AG08395 (cell line): ENCODE data around the gene PON1.
A peak's percentile ranks its signal among the peaks of the same experiment; 100 is the strongest.

ENCODE experiments used
- DNase-seq: peaks from one replicate; pipeline ENCODE4 v3.0.0; 2012; ENCODE audit warnings: mixed read lengths, low spot score

Gene PON1

DNA sequence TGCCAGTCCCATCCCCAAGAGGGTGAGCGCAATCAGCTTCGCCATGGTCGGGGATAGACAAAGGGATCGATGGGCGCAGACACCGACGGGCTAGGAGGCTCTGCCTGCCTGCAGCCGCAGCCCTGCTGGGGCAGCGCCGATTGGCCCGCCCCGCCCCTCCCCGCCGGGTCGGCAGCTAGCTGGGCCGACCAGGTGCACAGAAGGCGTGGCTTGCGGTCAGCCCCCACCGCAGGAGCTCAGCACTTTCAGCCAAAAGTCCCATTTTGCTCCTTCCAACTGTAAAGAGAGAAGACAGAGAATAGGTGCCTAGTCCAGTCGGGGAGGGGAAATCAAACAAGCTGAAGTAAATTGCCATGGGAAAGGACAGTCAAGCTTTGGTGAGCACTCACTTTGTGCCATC lies at the start of gene PON1:
PON1 (minus strand) TSS at position 102 of the 400 bp plus-strand sequence; CDS start at position 45, 57 bp downstream.
- no peak for DNase-seq

- no peak for DNase-seq
Measured at GRCh38 chr7:95373323-95373722, 49.0 kb upstream of the PON1 start.

GRCh38 chr7:95368235-95368634 lies 43.9 kb upstream of the PON1 start:
- DNase-seq: no peak

DNA sequence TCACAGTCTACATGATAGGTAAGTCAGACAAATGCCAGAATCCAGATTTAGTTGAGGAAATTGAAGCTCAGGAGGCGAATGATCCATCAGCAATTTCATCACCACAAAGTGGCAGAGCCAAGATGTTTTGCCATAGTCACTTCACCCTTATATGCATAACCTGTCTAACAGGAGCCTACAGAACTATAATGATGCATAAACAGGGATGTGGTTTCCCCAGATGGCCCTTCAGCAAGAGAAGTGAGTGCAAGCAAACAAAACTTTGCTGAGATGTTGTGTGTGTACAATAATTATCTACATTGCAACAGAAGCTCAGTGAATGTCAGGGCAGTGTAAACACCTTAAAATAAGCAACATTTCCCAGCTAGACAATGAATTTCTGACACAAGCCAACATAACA lies 43.3 kb upstream of the PON1 start:
- no peak for DNase-seq

GRCh38 chr7:95365151-95365550 lies 40.8 kb upstream of the PON1 start:
- no peak for DNase-seq

DNA sequence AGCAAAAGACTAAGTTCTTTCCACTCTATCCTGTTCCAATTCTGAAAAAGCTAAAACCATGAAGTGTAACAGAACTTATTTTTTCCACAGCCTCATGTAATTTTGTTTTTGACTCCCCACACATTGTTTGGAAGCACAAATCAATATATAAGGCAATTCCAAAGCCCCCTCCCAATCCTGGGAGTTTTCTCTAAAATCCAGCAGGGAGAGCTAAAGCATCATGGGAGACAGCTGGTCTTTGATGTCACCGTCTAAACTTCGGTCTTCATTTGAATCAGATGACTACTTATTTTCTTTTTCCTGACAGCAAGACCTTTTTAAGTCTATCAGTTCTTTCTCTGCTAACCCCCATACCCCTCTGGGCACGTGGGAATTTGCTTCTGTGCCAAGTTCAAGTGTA lies 33.3 kb upstream of the PON1 start:
- DNase-seq: no peak

DNA sequence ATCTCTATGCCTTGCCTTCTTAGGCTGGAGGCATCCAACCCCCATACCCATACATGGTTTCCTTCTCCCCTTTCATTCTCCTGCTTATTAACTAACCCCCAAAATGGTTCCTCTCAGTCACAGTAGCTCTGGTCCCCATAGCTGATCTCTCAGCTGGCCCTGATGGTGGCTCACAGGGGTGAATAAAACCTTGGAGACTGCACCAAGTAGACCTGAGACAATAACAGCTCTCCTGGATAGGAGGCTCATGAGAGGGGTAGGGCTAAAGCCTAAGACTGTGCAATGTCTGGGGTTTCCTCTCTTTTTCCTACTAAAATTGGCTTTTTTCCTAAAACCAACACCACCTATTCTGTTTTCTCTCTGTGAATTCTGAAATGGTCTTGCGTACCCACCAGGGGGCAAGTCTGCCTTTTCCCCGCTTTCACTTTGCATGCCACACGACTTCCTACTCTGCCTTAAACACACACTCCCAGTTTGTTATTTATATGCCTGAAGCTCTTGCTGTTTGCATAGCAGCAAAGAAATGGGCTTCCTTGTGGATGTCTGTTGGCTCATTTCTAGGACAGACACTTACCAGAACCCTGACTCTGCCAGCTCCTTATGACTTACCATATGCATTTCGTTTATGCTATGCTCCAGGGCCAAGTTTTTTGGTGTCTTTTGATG lies 18.4 kb upstream of the PON1 start:
- DNase-seq: no peak

DNA sequence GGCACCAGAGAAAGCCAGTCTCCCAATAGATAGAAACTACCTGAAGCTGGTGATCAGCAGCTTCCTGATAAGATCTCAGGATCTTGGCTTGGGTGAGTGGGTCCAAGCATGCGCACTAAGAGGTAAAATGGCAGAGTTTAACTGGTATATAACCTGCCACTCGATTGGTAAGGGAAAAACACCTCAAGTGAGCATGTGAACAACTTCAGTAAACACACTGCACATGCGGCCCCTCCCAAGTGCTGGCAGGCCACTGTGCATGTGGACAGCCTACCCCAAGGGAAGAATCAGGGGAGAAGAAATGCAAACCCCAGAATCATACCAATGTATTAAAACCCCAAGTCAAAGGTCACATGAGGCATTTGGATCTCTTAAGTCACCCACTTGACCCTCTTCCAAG lies 17.7 kb upstream of the PON1 start:
- DNase-seq: no peak

GRCh38 chr7:95340491-95340890 lies 16.2 kb upstream of the PON1 start:
- no peak for DNase-seq

GRCh38 chr7:95338832-95339231 lies 14.5 kb upstream of the PON1 start:
- DNase-seq: no peak

GRCh38 chr7:95335093-95335492 lies 10.8 kb upstream of the PON1 start:
- peak; percentile 50 for DNase-seq

GRCh38 chr7:95334447-95334846 lies 10.1 kb upstream of the PON1 start:
- no peak for DNase-seq

- no peak for DNase-seq
Measured at GRCh38 chr7:95330961-95331337, 6.6 kb upstream of the PON1 start.

DNA sequence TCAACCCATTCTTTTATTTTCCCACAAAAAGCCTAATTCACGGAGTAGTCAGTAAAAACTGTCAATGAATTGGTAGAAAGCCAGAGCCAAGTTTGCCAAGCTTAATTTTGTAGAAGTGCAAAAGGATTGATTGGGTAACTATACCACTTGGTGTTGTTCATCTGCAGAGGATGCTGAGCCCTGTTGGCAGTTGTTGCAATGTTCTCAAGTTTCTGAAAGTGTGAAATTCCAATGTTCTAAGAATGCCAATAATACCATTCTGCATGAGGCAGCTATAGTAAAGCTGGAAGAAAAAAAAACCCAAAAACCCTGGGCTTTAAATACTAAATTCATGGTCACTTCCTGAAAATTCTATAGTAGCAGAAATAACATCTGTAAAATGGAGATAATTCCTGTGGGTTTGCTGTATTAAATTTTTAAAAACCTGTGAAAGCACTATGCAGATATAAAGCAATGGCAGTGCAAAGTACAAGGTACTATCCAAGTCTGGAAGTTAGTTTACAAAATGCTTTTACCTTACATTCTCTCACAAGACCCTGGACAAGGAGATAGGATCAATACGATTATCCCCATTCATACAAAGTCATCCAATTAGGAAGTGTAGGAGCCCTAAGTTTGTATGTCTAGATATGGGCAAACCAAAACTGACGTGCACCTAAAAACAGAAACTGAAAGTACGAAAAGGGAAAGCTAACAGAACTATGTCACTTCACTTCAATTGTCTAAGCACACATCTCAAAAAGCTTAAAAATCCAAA lies 6.0 kb upstream of the PON1 start:
- DNase-seq: no peak

DNA sequence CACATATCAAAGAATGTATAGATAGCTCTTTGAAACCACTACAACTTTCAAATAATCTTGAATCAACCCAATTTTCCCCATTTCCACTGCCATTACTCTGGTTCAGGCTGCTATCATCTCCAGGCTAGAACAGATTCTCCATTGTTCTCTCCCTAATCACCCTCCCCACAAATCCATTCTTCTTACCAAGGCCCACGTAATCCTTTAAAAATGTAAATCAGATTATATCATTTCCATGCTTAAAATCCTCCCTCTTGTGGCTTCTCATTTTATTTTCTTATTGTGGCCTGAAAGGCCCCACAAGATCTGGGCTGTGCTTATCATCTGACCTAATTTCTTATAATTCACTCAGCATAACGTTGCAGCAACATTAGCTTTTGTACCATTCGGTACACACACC lies 3.0 kb upstream of the PON1 start:
- DNase-seq: no peak

DNA sequence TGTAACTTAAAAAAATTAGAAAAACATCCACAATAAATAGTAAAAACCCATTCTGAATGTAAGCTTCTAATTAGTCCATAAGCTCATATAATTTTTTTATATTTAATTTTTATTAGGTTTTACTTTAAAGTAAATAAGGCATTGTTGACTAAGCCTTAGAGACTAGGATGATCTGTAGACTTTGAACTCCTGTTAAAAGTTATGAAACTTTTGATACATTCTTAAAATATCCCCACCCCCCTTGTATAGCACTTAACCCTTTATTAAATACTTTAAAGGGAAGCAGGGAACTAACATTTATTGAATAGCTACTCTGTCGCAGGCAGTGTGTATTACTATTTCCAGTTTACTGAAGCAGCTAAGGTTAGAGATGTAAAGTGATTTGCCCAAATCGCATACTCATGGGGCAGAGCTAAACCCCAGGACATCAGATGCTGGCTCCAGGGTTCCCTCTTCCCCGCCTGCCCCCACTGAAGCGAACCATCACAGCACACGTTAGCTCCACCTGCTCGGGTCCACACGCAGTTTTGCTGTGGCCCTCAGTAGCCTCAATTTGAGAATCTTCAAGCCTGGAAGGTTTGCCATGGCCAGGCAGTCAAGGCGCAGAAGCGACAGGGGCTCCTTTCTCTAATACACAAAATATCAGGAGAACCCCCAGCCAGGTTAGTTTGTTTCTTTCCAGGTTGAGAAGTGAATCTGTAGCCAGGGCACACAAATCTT lies 762 bp downstream of the PON1 start:
- no peak for DNase-seq

DNA sequence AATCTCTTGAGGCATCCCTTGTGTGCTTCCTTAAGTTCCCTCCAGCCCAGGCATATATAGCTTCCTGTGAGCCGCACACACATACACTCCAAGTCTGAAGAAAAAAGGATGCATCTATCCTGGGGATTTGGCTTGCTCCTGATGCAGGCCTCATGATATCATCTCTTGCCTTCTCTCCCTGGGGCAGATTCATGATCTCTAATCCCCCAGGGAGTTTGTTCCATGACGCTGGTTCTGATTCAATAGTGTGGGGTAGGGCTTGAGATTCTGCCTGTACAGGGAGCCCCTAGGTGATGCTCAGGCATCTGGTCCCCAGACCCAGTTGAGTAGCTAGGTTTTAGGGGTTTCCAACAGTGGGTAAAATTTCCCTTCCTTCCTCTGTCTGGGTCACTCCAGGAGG lies 1.5 kb downstream of the PON1 start:
- no peak for DNase-seq

DNA sequence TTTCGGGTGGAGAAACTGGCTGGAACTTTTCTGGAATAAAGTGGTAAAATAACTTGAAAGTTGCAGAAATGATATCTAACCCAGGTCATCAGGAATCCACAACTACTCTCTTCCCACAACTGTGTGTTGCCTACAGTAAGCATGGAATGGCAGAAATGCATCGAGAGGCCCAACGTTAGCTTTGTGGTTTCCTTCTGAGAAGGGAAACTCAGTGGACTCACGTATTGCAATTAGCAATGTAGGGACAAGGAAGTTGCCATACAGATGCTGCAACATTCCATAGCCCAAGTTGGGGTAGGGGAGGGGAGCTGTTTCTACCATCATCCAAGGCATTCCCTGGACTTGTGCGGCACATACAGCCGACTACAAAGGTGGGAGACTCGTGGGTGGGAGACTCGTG lies 1.9 kb downstream of the PON1 start:
- no peak for DNase-seq

DNA sequence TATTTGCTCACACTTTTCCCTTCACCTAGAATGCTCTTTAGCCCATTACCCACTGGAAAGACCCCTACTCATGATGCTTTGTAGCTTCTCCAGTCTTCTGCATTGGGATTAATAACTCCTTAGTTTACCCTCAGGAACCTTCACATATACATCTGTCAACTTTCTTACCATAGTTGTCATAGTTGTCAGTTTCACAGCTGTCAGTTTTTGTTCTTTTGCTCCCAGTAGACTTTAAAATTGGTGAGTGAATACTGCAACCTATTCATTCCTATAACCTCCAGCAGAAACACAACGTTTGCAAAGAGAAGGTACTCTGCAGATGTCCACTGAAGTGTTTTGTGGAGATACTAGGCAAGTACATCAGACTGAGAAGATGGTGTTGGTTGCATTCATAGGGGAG lies 2.6 kb downstream of the PON1 start:
- no peak for DNase-seq

DNA sequence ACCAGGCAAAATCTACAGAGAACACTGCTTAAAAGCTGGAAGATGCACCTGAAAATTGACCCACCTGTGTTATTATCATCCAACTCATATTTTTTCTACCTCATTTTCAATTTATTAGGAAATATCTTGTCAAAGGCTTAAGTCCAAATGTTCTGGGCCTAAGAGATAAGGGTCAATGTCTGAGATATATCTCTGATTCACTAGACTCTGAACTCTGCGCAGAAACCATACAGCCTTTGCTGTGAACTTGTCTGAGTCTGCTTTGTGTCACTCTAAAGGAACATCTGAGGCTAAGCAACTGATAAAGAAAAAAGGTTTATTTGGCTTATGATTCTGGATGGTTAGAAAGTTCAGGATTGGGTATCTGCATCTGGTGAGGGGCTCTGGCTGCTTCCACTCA lies 3.7 kb downstream of the PON1 start:
- DNase-seq: no peak

- DNase-seq: no peak
Measured at GRCh38 chr7:95319570-95319969, 4.8 kb downstream of the PON1 start.

- DNase-seq: no peak
Measured at GRCh38 chr7:95318501-95319100, 5.7 kb downstream of the PON1 start.

GRCh38 chr7:95317966-95318365 lies 6.4 kb downstream of the PON1 start:
- no peak for DNase-seq
